Stimulated activated CD8-positive, alpha-beta memory T cell treated with anti-CD3 and anti-CD28 coated beads, Interleukin-12 subunit alpha, Interleukin-12 subunit beta, amount 100 ng/mL, for 24 hours (primary cell): ENCODE measurements around the gene VKORC1.
"Not testable (repeated sequence)": the region's sequence is repeated elsewhere in the genome, so short reads cannot be mapped to it uniquely, and the experiment has no call there.

Experiments used
- DNase-seq: peaks from one replicate; pipeline ENCODE4 v3.0.0-alpha.2; 2020; ENCODE audit errors: extremely low read depth

The VKORC1 gene

GRCh38 chr16:31094424-31095120 lies at the start of gene VKORC1:
VKORC1 (minus strand) TSS chr16:31094797; CDS start chr16:31094729, 68 bp downstream.
- DNase-seq = peak; percentile 66

- no peak for DNase-seq
Observed at GRCh38 chr16:31143694-31144148, 49.1 kb upstream of the VKORC1 start.

GRCh38 chr16:31143011-31143693 lies 48.6 kb upstream of the VKORC1 start:
- DNase-seq = no peak

- DNase-seq = peak; percentile 96
Observed at GRCh38 chr16:31142109-31143010, 47.8 kb upstream of the VKORC1 start.

- DNase-seq = no peak
Observed at GRCh38 chr16:31141489-31142108, 47.0 kb upstream of the VKORC1 start.

- not testable (repeated sequence) for DNase-seq
Observed at GRCh38 chr16:31141071-31141469, 46.5 kb upstream of the VKORC1 start.

GRCh38 chr16:31138621-31139578 lies 44.3 kb upstream of the VKORC1 start:
- DNase-seq = no peak

GRCh38 chr16:31136822-31137499 lies 42.4 kb upstream of the VKORC1 start:
- not testable (repeated sequence) for DNase-seq

GRCh38 chr16:31136287-31136662 lies 41.7 kb upstream of the VKORC1 start:
- no peak for DNase-seq

GRCh38 chr16:31135535-31136286 lies 41.1 kb upstream of the VKORC1 start, which contains the start of gene PRSS8:
PRSS8 (minus strand) TSS chr16:31135727; CDS start chr16:31135498, 229 bp downstream.
- no peak for DNase-seq

- DNase-seq = no peak
Observed at GRCh38 chr16:31134625-31135534, 40.3 kb upstream of the VKORC1 start.

GRCh38 chr16:31134091-31134571 lies 39.5 kb upstream of the VKORC1 start:
- no peak for DNase-seq

- DNase-seq = no peak
Observed at GRCh38 chr16:31133046-31133501, 38.5 kb upstream of the VKORC1 start.

- DNase-seq = no peak
Observed at GRCh38 chr16:31132303-31132979, 37.8 kb upstream of the VKORC1 start.

GRCh38 chr16:31131841-31132271 lies 37.3 kb upstream of the VKORC1 start:
- no peak for DNase-seq

GRCh38 chr16:31131416-31131815 lies 36.8 kb upstream of the VKORC1 start:
- DNase-seq = no peak

- DNase-seq = no peak
Observed at GRCh38 chr16:31130899-31131298, 36.3 kb upstream of the VKORC1 start.
